Measurements from ENCODE around the gene SMIM7. TPM values are rescaled to one million over a fixed set of nuclear protein-coding genes. Genes with fewer than 3 reads are reported as not detected.

The SMIM7 gene
- total RNA-seq, 1 donor from 2014 or later = 75.1 TPM

GRCh38 chr19:16684216-16684615 lies 24.3 kb upstream of the SMIM7 start:
- no peak for DNase-seq (ENCODE audit: extremely low spot score in 2 of 2)
- TF ChIP-seq, protein P1, sequence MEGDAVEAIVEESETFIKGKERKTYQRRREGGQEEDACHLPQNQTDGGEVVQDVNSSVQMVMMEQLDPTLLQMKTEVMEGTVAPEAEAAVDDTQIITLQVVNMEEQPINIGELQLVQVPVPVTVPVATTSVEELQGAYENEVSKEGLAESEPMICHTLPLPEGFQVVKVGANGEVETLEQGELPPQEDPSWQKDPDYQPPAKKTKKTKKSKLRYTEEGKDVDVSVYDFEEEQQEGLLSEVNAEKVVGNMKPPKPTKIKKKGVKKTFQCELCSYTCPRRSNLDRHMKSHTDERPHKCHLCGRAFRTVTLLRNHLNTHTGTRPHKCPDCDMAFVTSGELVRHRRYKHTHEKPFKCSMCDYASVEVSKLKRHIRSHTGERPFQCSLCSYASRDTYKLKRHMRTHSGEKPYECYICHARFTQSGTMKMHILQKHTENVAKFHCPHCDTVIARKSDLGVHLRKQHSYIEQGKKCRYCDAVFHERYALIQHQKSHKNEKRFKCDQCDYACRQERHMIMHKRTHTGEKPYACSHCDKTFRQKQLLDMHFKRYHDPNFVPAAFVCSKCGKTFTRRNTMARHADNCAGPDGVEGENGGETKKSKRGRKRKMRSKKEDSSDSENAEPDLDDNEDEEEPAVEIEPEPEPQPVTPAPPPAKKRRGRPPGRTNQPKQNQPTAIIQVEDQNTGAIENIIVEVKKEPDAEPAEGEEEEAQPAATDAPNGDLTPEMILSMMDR (IDR thresholded peaks at IDR 0.05) = no peak
- TF ChIP-seq POLR2AphosphoS5 (IDR thresholded peaks at IDR 0.05; ENCODE audit: insufficient read depth in 1 of 2, low read depth in 1 of 2) = no peak
- no peak for TF ChIP-seq POLR2A (IDR thresholded peaks at IDR 0.05)
- Histone ChIP-seq H3K9me3 (no peaks in the 10 kb centered on the region), H3K27ac (no peak overlapping the region), H3K4me3 (no peak overlapping the region), H3K27me3 (no peaks in the 10 kb centered on the region), H3K36me3 (peaks cover 0 to 11% of the 10 kb centered on the region in 2 donors), H3K4me1 (no peaks in the 10 kb centered on the region)
- intact Hi-C loops (cut with DNase I) = no loop called here

GRCh38 chr19:16682539-16682938 lies 22.6 kb upstream of the SMIM7 start:
- no peaks in the 10 kb centered on the region for H3K27me3 ChIP-seq
- H3K4me3 ChIP-seq = no peak overlapping the region
- H3K4me1 ChIP-seq = no peaks in the 10 kb centered on the region
- DNase-seq (ENCODE audit: extremely low spot score in 2 of 2) = no peak
- H3K27ac ChIP-seq = no peak overlapping the region
- intact Hi-C loops (cut with DNase I) = no loop called here
- H3K9me3 ChIP-seq = no peaks in the 10 kb centered on the region
- H3K36me3 ChIP-seq = peaks cover 0 to 11% of the 10 kb centered on the region in 2 donors
- TF ChIP-seq, protein P1 (IDR thresholded peaks at IDR 0.05) = no peak
- no peak for TF ChIP-seq POLR2A (IDR thresholded peaks at IDR 0.05)
- no peak for TF ChIP-seq POLR2AphosphoS5 (IDR thresholded peaks at IDR 0.05; ENCODE audit: insufficient read depth in 1 of 2, low read depth in 1 of 2)

DNA sequence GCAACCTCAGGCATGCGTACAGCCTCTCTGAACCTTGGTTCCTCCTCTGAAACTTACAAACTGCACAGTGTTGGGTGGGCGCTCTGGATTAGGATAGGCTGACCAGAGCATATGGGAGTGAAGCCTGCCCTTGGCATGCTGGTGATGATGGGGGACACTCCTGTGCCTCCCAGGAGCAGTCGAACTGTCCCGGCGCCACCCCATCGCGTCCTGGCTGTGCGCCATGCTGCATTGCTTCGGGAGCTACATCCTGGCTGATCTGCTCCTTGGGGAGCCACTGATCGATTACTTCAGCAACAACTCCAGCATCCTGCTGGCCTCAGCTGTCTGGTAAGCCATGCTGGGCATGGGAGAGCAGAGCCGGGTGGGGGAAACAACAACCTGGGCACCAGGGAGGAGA lies 19.9 kb upstream of the SMIM7 start:
- Histone ChIP-seq H3K4me3 (no peak overlapping the region), H3K36me3 (peaks cover 0 to 11% of the 10 kb centered on the region in 2 donors), H3K4me1 (no peaks in the 10 kb centered on the region), H3K9me3 (no peaks in the 10 kb centered on the region), H3K27ac (no peak overlapping the region), H3K27me3 (no peaks in the 10 kb centered on the region)
- intact Hi-C loops (cut with DNase I) = no loop called here
- DNase-seq (ENCODE audit: extremely low spot score in 2 of 2) = no peak
- TF ChIP-seq POLR2A (IDR thresholded peaks at IDR 0.05) (no peak), POLR2AphosphoS5 (IDR thresholded peaks at IDR 0.05; ENCODE audit: insufficient read depth in 1 of 2, low read depth in 1 of 2) (no peak)
- TF ChIP-seq, protein P1 (IDR thresholded peaks at IDR 0.05) = no peak

DNA sequence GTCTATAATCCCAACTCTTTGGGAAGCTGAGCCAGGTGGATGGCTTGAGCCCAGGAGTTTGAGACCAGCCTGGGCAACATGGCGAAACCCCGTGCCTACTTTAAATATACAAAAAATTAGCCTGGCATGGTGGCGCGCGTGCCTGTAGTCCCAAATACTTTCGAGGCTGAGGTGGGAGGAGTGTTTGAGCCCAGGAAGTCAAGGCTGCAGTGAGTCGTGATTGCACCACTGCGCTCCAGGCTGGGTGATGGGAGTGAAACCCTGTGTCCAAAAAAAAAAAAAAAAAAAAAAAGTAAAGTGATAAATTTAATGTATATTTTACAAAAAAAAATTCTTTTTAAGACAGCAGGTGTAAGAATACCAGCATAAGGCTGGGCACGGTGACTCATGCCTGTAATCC lies 18.6 kb upstream of the SMIM7 start:
- no peaks in the 10 kb centered on the region for H3K4me1 ChIP-seq
- intact Hi-C loops (cut with DNase I) = no loop called here
- no peak for TF ChIP-seq POLR2AphosphoS5 (IDR thresholded peaks at IDR 0.05; ENCODE audit: insufficient read depth in 1 of 2, low read depth in 1 of 2)
- no peak overlapping the region for H3K27ac ChIP-seq
- no peak for DNase-seq (ENCODE audit: extremely low spot score in 2 of 2)
- no peak overlapping the region for H3K4me3 ChIP-seq
- H3K27me3 ChIP-seq = no peaks in the 10 kb centered on the region
- H3K9me3 ChIP-seq = no peaks in the 10 kb centered on the region
- peaks cover 0 to 11% of the 10 kb centered on the region in 2 donors for H3K36me3 ChIP-seq

DNA sequence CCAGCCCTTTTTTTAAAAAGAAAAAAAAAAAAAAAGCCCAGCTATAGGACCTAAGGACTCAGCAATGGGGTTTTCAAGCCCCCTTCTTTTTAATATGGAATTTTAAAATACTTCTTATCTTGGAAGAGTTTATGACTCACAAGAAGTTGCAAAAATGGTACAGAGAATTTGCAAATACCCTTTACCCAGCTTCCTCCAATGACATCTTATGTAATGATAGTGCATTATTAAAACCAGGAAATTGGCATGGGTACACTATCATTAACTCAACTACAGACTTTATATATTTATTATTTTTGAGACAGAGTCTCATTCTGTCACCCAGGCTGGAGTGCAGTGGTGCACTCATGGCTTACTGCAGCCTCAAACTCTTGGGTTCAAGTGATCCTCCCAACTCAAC lies 17.1 kb upstream of the SMIM7 start:
- peaks cover 0 to 11% of the 10 kb centered on the region in 2 donors for H3K36me3 ChIP-seq
- H3K27me3 ChIP-seq = no peaks in the 10 kb centered on the region
- no peak for TF ChIP-seq POLR2AphosphoS5 (IDR thresholded peaks at IDR 0.05; ENCODE audit: insufficient read depth in 1 of 2, low read depth in 1 of 2)
- TF ChIP-seq, protein P1 (IDR thresholded peaks at IDR 0.05) = no peak
- TF ChIP-seq POLR2A (IDR thresholded peaks at IDR 0.05) = no peak
- H3K4me1 ChIP-seq = no peaks in the 10 kb centered on the region
- no peak for DNase-seq (ENCODE audit: extremely low spot score in 2 of 2)
- no peaks in the 10 kb centered on the region for H3K9me3 ChIP-seq
- H3K4me3 ChIP-seq = no peak overlapping the region
- intact Hi-C loops (cut with DNase I) = no loop called here
- no peak overlapping the region for H3K27ac ChIP-seq

Data from vagina (tissue), 2 donors.